ENCODE results near the gene HYAL3. TPM values are rescaled to one million over a fixed set of nuclear protein-coding genes. Genes with fewer than 3 reads are reported as not detected.

HYAL3 gene
- total RNA-seq, 4 donors from 2014 or later, result 2.4 to 8.8 (median 4.0) TPM

- Histone ChIP-seq H3K27ac (peak within 1 kb of the TSS; percentile 80 to 93 (median 90)), H3K4me1 (peaks cover 0 to 74% (median 19%) of the 10 kb centered on the region in 3 donors), H3K36me3 (peaks cover 0 to 61% of the 10 kb centered on the region in 2 donors), H3K9me3 (no peaks in the 10 kb centered on the region), H3K27me3 (no peaks in the 10 kb centered on the region), H3K4me3 (peak within 1 kb of the TSS; percentile 91 to 100)
- TF ChIP-seq POLR2AphosphoS5 (IDR thresholded peaks at IDR 0.05) (peak; percentile 85), EP300 (IDR thresholded peaks at IDR 0.05) (no peak), CTCF (IDR thresholded peaks at IDR 0.05) (peak in 3 of 4 experiments; percentile 9 to 12 (median 11)), POLR2A (IDR thresholded peaks at IDR 0.05) (peak; percentile 70 to 78)
- WGBS, 2 donors (ENCODE audit: low coverage in 1 of 2), result 14 to 22% methylated on average over 1 to 4 of the region's 55 CpGs
- ATAC-seq, result peak; percentile 92
These were observed 28.9 kb upstream of the HYAL3 start, which contains the start of gene TUSC2 for GRCh38 chr3:50327943-50328691. Gene TUSC2 (minus strand): TSS chr3:50328223. CDS start chr3:50328099, 124 bp downstream.

- H3K27ac ChIP-seq, result peak overlapping the region in 3 of 4 donors; percentile 88 to 93 (median 92)
- WGBS, 2 donors (ENCODE audit: low coverage in 1 of 2), result no CpG with 5 or more reads among the region's 4 CpGs
- no peaks in the 10 kb centered on the region for H3K9me3 ChIP-seq
- H3K4me1 ChIP-seq, result peaks cover 0 to 74% (median 27%) of the 10 kb centered on the region in 3 donors
- no peaks in the 10 kb centered on the region for H3K27me3 ChIP-seq
- ATAC-seq, result no peak
- peak overlapping the region; percentile 91 to 100 for H3K4me3 ChIP-seq
- TF ChIP-seq POLR2A (IDR thresholded peaks at IDR 0.05), result no peak
- TF ChIP-seq CTCF (IDR thresholded peaks at IDR 0.05), result no peak
- no peak for TF ChIP-seq EP300 (IDR thresholded peaks at IDR 0.05)
- no peak for TF ChIP-seq POLR2AphosphoS5 (IDR thresholded peaks at IDR 0.05)
- H3K36me3 ChIP-seq, result peaks cover 0 to 54% of the 10 kb centered on the region in 2 donors
These were observed 27.9 kb upstream of the HYAL3 start for GRCh38 chr3:50327129-50327528.

GRCh38 chr3:50326182-50326541, 27.0 kb upstream of the HYAL3 start:
- Histone ChIP-seq H3K4me3 (no peak overlapping the region), H3K36me3 (peaks cover 0 to 45% of the 10 kb centered on the region in 2 donors), H3K9me3 (no peaks in the 10 kb centered on the region), H3K27me3 (no peaks in the 10 kb centered on the region), H3K4me1 (peaks cover 0 to 74% (median 30%) of the 10 kb centered on the region in 3 donors), H3K27ac (peak overlapping the region in 1 of 4 donors; percentile 97)
- no peak for ATAC-seq
- 80% methylated on average over 1 of the region's 8 CpGs; no CpG with 5 or more reads in 1 of the 2 donors for WGBS, 2 donors (ENCODE audit: low coverage in 1 of 2)
- TF ChIP-seq CTCF (IDR thresholded peaks at IDR 0.05), result no peak
- no peak for TF ChIP-seq POLR2AphosphoS5 (IDR thresholded peaks at IDR 0.05)
- TF ChIP-seq POLR2A (IDR thresholded peaks at IDR 0.05), result no peak
- no peak for TF ChIP-seq EP300 (IDR thresholded peaks at IDR 0.05)

- no peaks in the 10 kb centered on the region for H3K27me3 ChIP-seq
- no peaks in the 10 kb centered on the region for H3K9me3 ChIP-seq
- 60 to 84% methylated on average over 1 to 5 of the region's 11 CpGs for WGBS, 2 donors (ENCODE audit: low coverage in 1 of 2)
- ATAC-seq, result no peak
- peak overlapping the region in 3 of 4 donors; percentile 94 to 97 (median 96) for H3K27ac ChIP-seq
- H3K4me1 ChIP-seq, result peaks cover 0 to 77% (median 31%) of the 10 kb centered on the region in 3 donors
- H3K4me3 ChIP-seq, result no peak overlapping the region
- H3K36me3 ChIP-seq, result peaks cover 0 to 39% of the 10 kb centered on the region in 2 donors
- TF ChIP-seq EP300 (IDR thresholded peaks at IDR 0.05), result no peak
- TF ChIP-seq CTCF (IDR thresholded peaks at IDR 0.05), result no peak
- TF ChIP-seq POLR2AphosphoS5 (IDR thresholded peaks at IDR 0.05), result no peak
- TF ChIP-seq POLR2A (IDR thresholded peaks at IDR 0.05), result no peak
These were observed 26.4 kb upstream of the HYAL3 start for GRCh38 chr3:50325497-50326181.

Measured in gastroesophageal sphincter (tissue), 4 donors.